ENCODE measurements around the gene FAM25C. TPM values are rescaled to one million over a fixed set of nuclear protein-coding genes. Genes with fewer than 3 reads are reported as not detected.
"Not testable (repeated sequence)": the region's sequence is repeated elsewhere in the genome, so short reads cannot be mapped to it uniquely, and the experiment has no call there.

Gene FAM25C
- total RNA-seq, 1 experiment from 2014 or later, result not detected

GRCh38 chr10:47988718-47989541, 10.7 kb downstream of the FAM25C start:
- DNase-seq (ENCODE audit: low read depth, low spot score); BruUV-seq (replicated peaks); POLR2A ChIA-PET; H3K4me1 ChIP-seq (ENCODE audit: control insufficient read depth in 1 of 2, insufficient read depth in 2 of 2, low read length in 2 of 2); H3K27ac ChIP-seq (ENCODE audit: low read depth, low read length); H2AFZ ChIP-seq (ENCODE audit: low read depth, low read length, poor library complexity, severe bottlenecking); H3K36me3 ChIP-seq (ENCODE audit: control insufficient read depth in 1 of 2, insufficient read depth in 2 of 2, low read length in 2 of 2); H3K9me2 ChIP-seq (ENCODE audit: insufficient read depth); H3K9ac ChIP-seq (ENCODE audit: low read length); H3K79me2 ChIP-seq (ENCODE audit: insufficient read depth, low read length); intact Hi-C loops (cut with micrococcal nuclease); H3K27me3 ChIP-seq (ENCODE audit: insufficient read depth, low read length); RAD21 ChIA-PET (ENCODE audit: low non-redundant PET in 1 of 2, low total read pairs in 2 of 2, uncharacterized antibody in 2 of 2, unreplicated experiment in 2 of 2); H4K20me1 ChIP-seq (ENCODE audit: insufficient read depth); H3K9me3 ChIP-seq (ENCODE audit: control insufficient read depth in 1 of 2, insufficient read depth in 1 of 2, low read depth in 1 of 2, low read length in 2 of 2); H3K4me2 ChIP-seq (ENCODE audit: low read length); H3K4me3 ChIP-seq (replicated peaks in 1 of 2; ENCODE audit: low read depth in 1 of 2, low read length in 2 of 2); CTCF ChIA-PET: not testable (repeated sequence)
- ATAC-seq, result peak; percentile 5; the same call in 1 of the 2 replicates

GRCh38 chr10:47987952-47988351, 11.6 kb downstream of the FAM25C start:
- not testable (repeated sequence) for H3K27ac ChIP-seq (ENCODE audit: low read depth, low read length); H3K36me3 ChIP-seq (ENCODE audit: control insufficient read depth in 1 of 2, insufficient read depth in 2 of 2, low read length in 2 of 2)
- peak; percentile 82 for ATAC-seq

More at GRCh38 chr10:47987952-47988351, 11.6 kb downstream of the FAM25C start:
- POLR2A ChIA-PET; H3K27me3 ChIP-seq (ENCODE audit: insufficient read depth, low read length); H3K9me2 ChIP-seq (ENCODE audit: insufficient read depth); H3K4me3 ChIP-seq (replicated peaks in 1 of 2; ENCODE audit: low read depth in 1 of 2, low read length in 2 of 2); CTCF ChIA-PET; RAD21 ChIA-PET (ENCODE audit: low non-redundant PET in 1 of 2, low total read pairs in 2 of 2, uncharacterized antibody in 2 of 2, unreplicated experiment in 2 of 2); H3K4me1 ChIP-seq (ENCODE audit: control insufficient read depth in 1 of 2, insufficient read depth in 2 of 2, low read length in 2 of 2); H2AFZ ChIP-seq (ENCODE audit: low read depth, low read length, poor library complexity, severe bottlenecking); DNase-seq (ENCODE audit: low read depth, low spot score); H3K9me3 ChIP-seq (ENCODE audit: control insufficient read depth in 1 of 2, insufficient read depth in 1 of 2, low read depth in 1 of 2, low read length in 2 of 2); H3K9ac ChIP-seq (ENCODE audit: low read length); intact Hi-C loops (cut with micrococcal nuclease); BruUV-seq (replicated peaks); H4K20me1 ChIP-seq (ENCODE audit: insufficient read depth); H3K4me2 ChIP-seq (ENCODE audit: low read length); H3K79me2 ChIP-seq (ENCODE audit: insufficient read depth, low read length): not testable (repeated sequence)

Data from HCT116 (cell line).